Keratinocyte (primary cell): ENCODE results near the gene PPIG. TPM values are rescaled to one million over a fixed set of nuclear protein-coding genes. Genes with fewer than 3 reads are reported as not detected.
A peak's percentile ranks its signal among the peaks of the same experiment; 100 is the strongest.

Experiments used
- DNase-seq: peaks from one replicate; pipeline ENCODE4 v3.0.0-alpha.2; 2011; ENCODE audit warnings: low read depth, missing footprints, low spot score
- FAIRE-seq: peaks from 2 replicates; lab custom pipeline; 2011; peaks lifted over from hg19 to GRCh38; lab: Jason Lieb, UNC
- H2AFZ ChIP-seq: 2 replicates; pipeline ENCODE4 v1.6.0; 2012; ENCODE audit warnings: low read length, control low read depth, inconsistent platforms; ENCODE audit not compliant: control insufficient read depth
- H3K27ac ChIP-seq: 2 replicates; pipeline ENCODE4 v1.5.1; 2011; ENCODE audit warnings: low read length; ENCODE audit not compliant: control insufficient read depth, insufficient read depth
- H3K27me3 ChIP-seq: 3 replicates; pipeline ENCODE4 v1.6.0; 2011; ENCODE audit warnings: low read length; ENCODE audit not compliant: control insufficient read depth, insufficient read depth; ENCODE audit errors: extremely low read depth
- H3K36me3 ChIP-seq, 2 experiments: 2 replicates in 1 of 2; 3 replicates in 1 of 2; pipeline ENCODE4 v1.5.1; 2011; ENCODE audit warnings: low read length in 2 of 2, mild to moderate bottlenecking in 1 of 2; ENCODE audit not compliant: control insufficient read depth in 2 of 2, insufficient read depth in 2 of 2; ENCODE audit errors: extremely low read depth in 1 of 2
- H3K4me1 ChIP-seq: 3 replicates; pipeline ENCODE4 v1.5.1; 2011; ENCODE audit warnings: low read length; ENCODE audit not compliant: control insufficient read depth, insufficient read depth; ENCODE audit errors: extremely low read depth
- H3K4me2 ChIP-seq: 3 replicates; pipeline ENCODE4 v1.6.0; 2011; ENCODE audit warnings: low read depth, low read length; ENCODE audit not compliant: control insufficient read depth, insufficient read depth; ENCODE audit errors: extremely low read depth
- H3K4me3 ChIP-seq, 3 experiments: fragments of 200-600 bp in 1 of 3; sonication (generic) in 1 of 3; 2 replicates in 2 of 3; 3 replicates in 1 of 3; pipeline ENCODE4 v1.5.1; 2011 to 2016; ENCODE audit warnings: low read length in 3 of 3, mild to moderate bottlenecking in 3 of 3, control low read depth in 2 of 3, inconsistent platforms in 1 of 3, low read depth in 1 of 3, mixed read lengths in 1 of 3, mixed run types in 1 of 3, moderate library complexity in 1 of 3; ENCODE audit not compliant: control insufficient read depth in 2 of 3, insufficient read depth in 2 of 3; ENCODE audit errors: extremely low read depth in 1 of 3
- H3K79me2 ChIP-seq: 2 replicates; pipeline ENCODE4 v1.6.0; 2012; ENCODE audit warnings: low read length; ENCODE audit not compliant: control insufficient read depth, insufficient read depth
- H3K9ac ChIP-seq: 3 replicates; pipeline ENCODE4 v1.6.0; 2011; ENCODE audit warnings: low read length; ENCODE audit not compliant: control insufficient read depth, insufficient read depth; ENCODE audit errors: extremely low read depth
- H3K9me1 ChIP-seq: 3 replicates; pipeline ENCODE4 v1.6.0; 2011; ENCODE audit warnings: low read length; ENCODE audit not compliant: control insufficient read depth, insufficient read depth; ENCODE audit errors: extremely low read depth
- H3K9me3 ChIP-seq: 2 replicates; pipeline ENCODE4 v1.5.1; 2012; ENCODE audit warnings: low read depth, low read length; ENCODE audit not compliant: control insufficient read depth
- H4K20me1 ChIP-seq: 3 replicates; pipeline ENCODE4 v1.6.0; 2011; ENCODE audit warnings: low read length; ENCODE audit not compliant: control insufficient read depth, insufficient read depth; ENCODE audit errors: extremely low read depth
- CTCF ChIP-seq, 3 experiments: IDR thresholded peaks in 1 of 3; conservative IDR thresholded peaks in 1 of 3; optimal IDR thresholded peaks in 1 of 3; 2 replicates in 2 of 3; 3 replicates in 1 of 3; pipeline versions ENCODE3 to v1.5.1; 2011; ENCODE audit warnings: low read length in 3 of 3, mild to moderate bottlenecking in 3 of 3, moderate library complexity in 2 of 3, control low read depth in 1 of 3, inconsistent platforms in 1 of 3; ENCODE audit not compliant: insufficient read depth in 2 of 3; ENCODE audit errors: extremely low read depth in 1 of 3
- EZH2 ChIP-seq: IDR thresholded peaks from one replicate; pipeline ENCODE4 v1.6.1; 2012; ENCODE audit warnings: inconsistent platforms, mild to moderate bottlenecking, low read length, moderate library complexity
- dilution Hi-C: fragments of 300-500 bp; cut with MboI; formaldehyde crosslinking; loops from one replicate; pipeline ENCODE4 v1.7.0; 2020; ENCODE audit warnings: low sequenced_read_pairs; ENCODE audit not compliant: extremely low pct_ligation_motif_present
- polyA plus RNA-seq, 5 experiments: library from polyadenylated mRNA; depleted of rRNA in 3 of 5; stranded (reverse) in 3 of 5; stranded (forward) in 1 of 5; unstranded in 1 of 5; fragments of >200 nt; gene quantifications; 1 replicate in 1 of 5; 2 replicates in 3 of 5; 3 replicates in 1 of 5; pipeline versions ENCODE4 v1.2.1 to v1.2.3, GENCODE V29; 2011 to 2012; ENCODE audit warnings: missing spikeins in 2 of 5, low read depth in 1 of 5, low replicate concordance in 1 of 5

PPIG gene
- polyA plus RNA-seq, 1 donor (not counting 4 experiments of a cell fraction or from before 2014, with no cell fraction given), result 37.4 TPM

GRCh38 chr2:169672406-169672805 lies 88.3 kb downstream of the PPIG start:
- Histone ChIP-seq H3K4me3 (no peak overlapping the region), H3K36me3 (no peaks in the 10 kb centered on the region), H2AFZ (no peak overlapping the region), H3K27ac (no peak overlapping the region), H3K9me3 (no peaks in the 10 kb centered on the region), H3K9me1 (no peaks in the 10 kb centered on the region), H4K20me1 (no peaks in the 10 kb centered on the region), H3K4me2 (no peak overlapping the region), H3K9ac (no peak overlapping the region), H3K4me1 (peaks cover 4% of the 10 kb centered on the region), H3K79me2 (no peaks in the 10 kb centered on the region), H3K27me3 (no peaks in the 10 kb centered on the region)
- FAIRE-seq (no peak), DNase-seq (no peak)
- dilution Hi-C loops, result no loop called here
- TF ChIP-seq CTCF (optimal IDR thresholded peaks at IDR 0.05 in 1 of 3, IDR thresholded peaks at IDR 0.05 in 1 of 3, conservative IDR thresholded peaks at IDR 0.05 in 1 of 3; ENCODE audit: extremely low read depth in 1 of 3, insufficient read depth in 2 of 3, low read length in 3 of 3), result no peak
- TF ChIP-seq EZH2, result no peak

GRCh38 chr2:169673106-169673505 lies 89.0 kb downstream of the PPIG start:
- Histone ChIP-seq H3K79me2 (no peaks in the 10 kb centered on the region), H3K27ac (no peak overlapping the region), H3K9ac (no peak overlapping the region), H3K9me1 (no peaks in the 10 kb centered on the region), H3K36me3 (no peaks in the 10 kb centered on the region), H3K9me3 (no peaks in the 10 kb centered on the region), H3K4me1 (peaks cover 4% of the 10 kb centered on the region), H3K27me3 (no peaks in the 10 kb centered on the region), H2AFZ (no peak overlapping the region), H3K4me3 (no peak overlapping the region), H3K4me2 (no peak overlapping the region), H4K20me1 (no peaks in the 10 kb centered on the region)
- dilution Hi-C loops, result no loop called here
- no peak for TF ChIP-seq CTCF (optimal IDR thresholded peaks at IDR 0.05 in 1 of 3, IDR thresholded peaks at IDR 0.05 in 1 of 3, conservative IDR thresholded peaks at IDR 0.05 in 1 of 3; ENCODE audit: extremely low read depth in 1 of 3, insufficient read depth in 2 of 3, low read length in 3 of 3)
- no peak for TF ChIP-seq EZH2
- no peak for DNase-seq
- FAIRE-seq, result peak; percentile 49
